Measurements from ENCODE around the gene CAMK2G.

The CAMK2G gene

DNA sequence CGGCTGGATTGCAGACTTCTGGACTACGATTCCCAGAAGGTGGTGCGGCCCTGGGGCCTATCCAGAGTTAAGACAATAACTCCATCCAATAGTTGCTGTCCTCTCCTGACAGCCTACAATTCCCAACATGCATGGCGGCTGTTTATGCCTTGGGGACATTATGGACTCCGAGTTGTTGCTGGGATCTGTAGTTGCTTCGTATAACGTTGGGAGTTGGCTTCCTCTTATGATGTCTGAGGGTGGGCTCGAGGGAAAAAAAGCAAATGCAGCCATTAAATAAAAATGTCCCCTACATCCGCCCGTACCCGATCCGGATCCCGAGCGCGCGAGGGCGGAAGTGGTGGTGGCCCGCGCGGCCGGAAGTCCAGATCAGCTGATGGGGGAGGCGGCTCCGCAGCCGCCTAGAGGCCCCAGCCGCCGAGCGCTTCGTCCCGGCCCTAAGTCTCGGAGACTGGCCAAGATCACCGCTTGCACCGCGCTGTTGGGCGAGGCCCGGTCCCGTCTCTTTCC, 89.1 kb downstream of the CAMK2G start, which contains the start of gene ZSWIM8:
ZSWIM8 (plus strand) TSS at position 396 of the 510 bp plus-strand sequence. CDS start 273 bp downstream, outside the sequence.
- TF ChIP-seq EGR1 (IDR thresholded peaks at IDR 0.05), result peak; percentile 27; the same call in 1 of the 2 replicates
- no peak for TF ChIP-seq RAD21 (IDR thresholded peaks at IDR 0.05; ENCODE audit: low read depth)
- TF ChIP-seq, protein P1, sequence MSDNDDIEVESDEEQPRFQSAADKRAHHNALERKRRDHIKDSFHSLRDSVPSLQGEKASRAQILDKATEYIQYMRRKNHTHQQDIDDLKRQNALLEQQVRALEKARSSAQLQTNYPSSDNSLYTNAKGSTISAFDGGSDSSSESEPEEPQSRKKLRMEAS (IDR thresholded peaks at IDR 0.05), result peak; percentile 82
- TF ChIP-seq TCF12 (IDR thresholded peaks at IDR 0.05; ENCODE audit: low read depth), result peak; percentile 84
- TF ChIP-seq NFIC (IDR thresholded peaks at IDR 0.05), result peak; percentile 37
- TF ChIP-seq EP300 (IDR thresholded peaks at IDR 0.05; ENCODE audit: borderline replicate concordance), result peak; percentile 30; the same call in 1 of the 2 replicates
- no peak for TF ChIP-seq REST (IDR thresholded peaks at IDR 0.05; ENCODE audit: low read depth)
- TF ChIP-seq ZBTB7A (IDR thresholded peaks at IDR 0.05; ENCODE audit: low read depth), result no peak
- no peak for TF ChIP-seq FOXM1 (IDR thresholded peaks at IDR 0.05; ENCODE audit: borderline replicate concordance, low read depth)
- TF ChIP-seq TEAD4 (IDR thresholded peaks at IDR 0.05), result peak; percentile 36; the same call in 1 of the 2 replicates
- TF ChIP-seq TAF1 (IDR thresholded peaks at IDR 0.05; ENCODE audit: low read depth), result peak; percentile 85
- no peak for TF ChIP-seq CEBPB (IDR thresholded peaks at IDR 0.05)
- peak; percentile 92 for TF ChIP-seq YY1 (IDR thresholded peaks at IDR 0.05; ENCODE audit: low read depth)
- TF ChIP-seq, protein P2, sequence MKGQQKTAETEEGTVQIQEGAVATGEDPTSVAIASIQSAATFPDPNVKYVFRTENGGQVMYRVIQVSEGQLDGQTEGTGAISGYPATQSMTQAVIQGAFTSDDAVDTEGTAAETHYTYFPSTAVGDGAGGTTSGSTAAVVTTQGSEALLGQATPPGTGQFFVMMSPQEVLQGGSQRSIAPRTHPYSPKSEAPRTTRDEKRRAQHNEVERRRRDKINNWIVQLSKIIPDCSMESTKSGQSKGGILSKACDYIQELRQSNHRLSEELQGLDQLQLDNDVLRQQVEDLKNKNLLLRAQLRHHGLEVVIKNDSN (IDR thresholded peaks at IDR 0.05), result peak; percentile 91
- TF ChIP-seq CREB1 (IDR thresholded peaks at IDR 0.05; ENCODE audit: low read depth), result no peak

DNA sequence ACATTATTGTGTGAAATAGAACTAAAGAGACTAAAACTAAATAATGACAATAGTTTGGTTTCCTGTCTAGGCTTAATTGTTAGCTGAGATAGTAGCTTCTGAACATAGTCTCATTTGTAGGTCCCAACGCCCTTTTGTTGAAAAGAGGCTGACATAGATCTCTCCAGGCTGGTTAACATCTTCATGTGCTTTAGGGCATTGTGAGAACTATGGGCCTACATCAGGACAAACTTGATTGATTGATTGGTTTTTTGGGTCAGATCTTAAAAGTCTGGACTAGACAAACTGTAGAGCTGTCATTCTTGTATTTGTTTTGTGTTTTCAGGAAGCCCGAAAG, 91.6 kb downstream of the CAMK2G start:
- TF ChIP-seq EGR1 (IDR thresholded peaks at IDR 0.05) (no peak), RAD21 (IDR thresholded peaks at IDR 0.05; ENCODE audit: low read depth) (no peak), TEAD4 (IDR thresholded peaks at IDR 0.05) (no peak), FOXM1 (IDR thresholded peaks at IDR 0.05; ENCODE audit: borderline replicate concordance, low read depth) (no peak), NFIC (IDR thresholded peaks at IDR 0.05) (no peak)

- TF ChIP-seq, protein P2 (IDR thresholded peaks at IDR 0.05), result peak; percentile 79
- peak; percentile 43; the same call in 1 of the 2 replicates for TF ChIP-seq EP300 (IDR thresholded peaks at IDR 0.05; ENCODE audit: borderline replicate concordance)
- TF ChIP-seq TCF12 (IDR thresholded peaks at IDR 0.05; ENCODE audit: low read depth), result peak; percentile 85
- peak; percentile 98 for TF ChIP-seq YY1 (IDR thresholded peaks at IDR 0.05; ENCODE audit: low read depth)
- 0 out of 2 replicates have a peak, but pooled peaks have one; percentile 27 for TF ChIP-seq REST (IDR thresholded peaks at IDR 0.05; ENCODE audit: low read depth)
- TF ChIP-seq FOXM1 (IDR thresholded peaks at IDR 0.05; ENCODE audit: borderline replicate concordance, low read depth), result no peak
- no peak for TF ChIP-seq RAD21 (IDR thresholded peaks at IDR 0.05; ENCODE audit: low read depth)
- peak; percentile 92 for TF ChIP-seq ZBTB7A (IDR thresholded peaks at IDR 0.05; ENCODE audit: low read depth)
- 0 out of 2 replicates have a peak, but pooled peaks have one; percentile 13 for TF ChIP-seq TEAD4 (IDR thresholded peaks at IDR 0.05)
- TF ChIP-seq, protein P1 (IDR thresholded peaks at IDR 0.05), result peak; percentile 92
- TF ChIP-seq CREB1 (IDR thresholded peaks at IDR 0.05; ENCODE audit: low read depth), result no peak
- peak; percentile 99 for TF ChIP-seq TAF1 (IDR thresholded peaks at IDR 0.05; ENCODE audit: low read depth)
- peak; percentile 6; the same call in 1 of the 2 replicates for TF ChIP-seq CEBPB (IDR thresholded peaks at IDR 0.05)
- TF ChIP-seq EGR1 (IDR thresholded peaks at IDR 0.05), result peak; percentile 67
- peak; percentile 62 for TF ChIP-seq NFIC (IDR thresholded peaks at IDR 0.05)
These were observed 92.2 kb downstream of the CAMK2G start, which contains the start of gene CHCHD1 for GRCh38 chr10:73781879-73782748. TSS of gene CHCHD1 (plus strand) at chr10:73782048. CDS start at chr10:73782076, 28 bp downstream.

DNA sequence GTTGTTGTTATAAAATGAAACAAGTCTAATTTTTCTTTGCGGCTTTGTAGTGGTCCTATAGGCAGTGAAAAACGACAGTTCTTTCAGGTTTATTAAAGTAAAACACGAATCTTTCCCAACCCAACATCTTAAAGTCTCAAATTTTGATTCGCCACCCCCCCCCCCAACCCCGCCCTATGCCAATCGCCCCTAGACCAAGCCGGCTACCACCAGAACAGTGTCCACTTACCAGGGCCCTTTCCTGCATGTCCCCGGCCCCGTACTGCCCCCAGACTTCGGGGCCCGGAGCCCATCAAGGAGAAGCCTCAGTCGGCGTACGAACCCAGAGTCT, 92.8 kb downstream of the CAMK2G start:
- TF ChIP-seq CREB1 (IDR thresholded peaks at IDR 0.05; ENCODE audit: low read depth) (no peak), TEAD4 (IDR thresholded peaks at IDR 0.05) (no peak), TCF12 (IDR thresholded peaks at IDR 0.05; ENCODE audit: low read depth) (no peak), NFIC (IDR thresholded peaks at IDR 0.05) (no peak), FOXM1 (IDR thresholded peaks at IDR 0.05; ENCODE audit: borderline replicate concordance, low read depth) (no peak), CEBPB (IDR thresholded peaks at IDR 0.05) (no peak), ZBTB7A (IDR thresholded peaks at IDR 0.05; ENCODE audit: low read depth) (no peak), TAF1 (IDR thresholded peaks at IDR 0.05; ENCODE audit: low read depth) (no peak), RAD21 (IDR thresholded peaks at IDR 0.05; ENCODE audit: low read depth) (no peak), EGR1 (IDR thresholded peaks at IDR 0.05) (no peak), EP300 (IDR thresholded peaks at IDR 0.05; ENCODE audit: borderline replicate concordance) (no peak), REST (IDR thresholded peaks at IDR 0.05; ENCODE audit: low read depth) (no peak), YY1 (IDR thresholded peaks at IDR 0.05; ENCODE audit: low read depth) (no peak)
- TF ChIP-seq, protein P1 (IDR thresholded peaks at IDR 0.05), result no peak
- TF ChIP-seq, protein P2 (IDR thresholded peaks at IDR 0.05), result no peak
